Spleen (tissue), 7 donors: ENCODE results near the gene CHRNA4.
A peak's percentile ranks its signal among the peaks of the same experiment; 100 is the strongest.

Experiments used
- POLR2AphosphoS5 ChIP-seq, 3 donors: sonication (generic); formaldehyde crosslinking; IDR thresholded peaks; one replicate each; pipeline ENCODE4 v1.5.1; 2017; ENCODE audit warnings: antibody characterized with exemption in 3 of 3
- TF ChIP-seq, protein P1 (sequence below), 11 experiments: fragments of 200-600 bp in 7 of 11; fragments of 450-650 bp in 4 of 11; sonication (generic) in 4 of 11; IDR thresholded peaks in 8 of 11; conservative IDR thresholded peaks in 3 of 11; 1 replicate in 7 of 11; 2 replicates in 4 of 11; pipeline versions ENCODE4 v1.4.0 to v1.8.0; 2016 to 2021; ENCODE audit warnings: antibody characterized with exemption in 11 of 11, inconsistent platforms in 4 of 11, mild to moderate bottlenecking in 1 of 11
- donor health status: DM: no; HTN: no; CAD: no; lungs with moderate emphysema.
- donor health status: DM: no; HTN: no; CAD: no.
- donor health status: DM: no; HTN: no; CAD: no.

DNA sequence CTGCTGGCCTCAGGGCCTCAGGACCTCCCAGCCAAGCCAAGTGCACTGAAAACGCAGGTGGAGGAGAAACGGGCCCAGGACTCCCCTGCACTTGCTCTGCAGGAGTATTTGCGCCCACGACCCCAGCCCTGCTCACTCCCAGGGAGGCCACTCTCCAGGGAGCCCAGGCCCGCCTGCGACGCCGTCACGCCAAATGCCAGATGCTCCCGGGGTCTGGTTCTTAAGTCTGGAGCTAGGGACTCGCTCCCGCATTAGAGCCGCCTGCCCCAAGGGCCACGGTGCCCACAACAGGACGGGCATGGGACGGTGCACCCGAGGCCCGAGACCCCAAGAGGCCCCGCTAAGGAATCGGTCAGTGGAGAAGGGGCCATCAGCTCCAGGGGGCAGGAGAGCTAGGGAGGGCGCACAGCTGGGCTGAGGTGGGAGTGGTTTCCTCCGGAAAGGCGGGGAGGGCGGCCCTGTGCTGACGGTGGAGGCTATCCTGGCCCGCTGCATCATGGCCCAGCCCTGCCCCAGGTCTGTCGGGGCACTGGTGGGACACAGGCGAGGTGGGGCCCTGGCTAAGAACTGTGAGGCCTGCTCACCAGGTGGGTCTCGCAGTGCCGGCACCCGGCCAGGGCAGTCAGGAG is 44.1 kb upstream of the CHRNA4 start:
- peak in 1 of 3 donors; percentile 46 for TF ChIP-seq POLR2AphosphoS5 (IDR thresholded peaks at IDR 0.05)
- TF ChIP-seq, protein P1, sequence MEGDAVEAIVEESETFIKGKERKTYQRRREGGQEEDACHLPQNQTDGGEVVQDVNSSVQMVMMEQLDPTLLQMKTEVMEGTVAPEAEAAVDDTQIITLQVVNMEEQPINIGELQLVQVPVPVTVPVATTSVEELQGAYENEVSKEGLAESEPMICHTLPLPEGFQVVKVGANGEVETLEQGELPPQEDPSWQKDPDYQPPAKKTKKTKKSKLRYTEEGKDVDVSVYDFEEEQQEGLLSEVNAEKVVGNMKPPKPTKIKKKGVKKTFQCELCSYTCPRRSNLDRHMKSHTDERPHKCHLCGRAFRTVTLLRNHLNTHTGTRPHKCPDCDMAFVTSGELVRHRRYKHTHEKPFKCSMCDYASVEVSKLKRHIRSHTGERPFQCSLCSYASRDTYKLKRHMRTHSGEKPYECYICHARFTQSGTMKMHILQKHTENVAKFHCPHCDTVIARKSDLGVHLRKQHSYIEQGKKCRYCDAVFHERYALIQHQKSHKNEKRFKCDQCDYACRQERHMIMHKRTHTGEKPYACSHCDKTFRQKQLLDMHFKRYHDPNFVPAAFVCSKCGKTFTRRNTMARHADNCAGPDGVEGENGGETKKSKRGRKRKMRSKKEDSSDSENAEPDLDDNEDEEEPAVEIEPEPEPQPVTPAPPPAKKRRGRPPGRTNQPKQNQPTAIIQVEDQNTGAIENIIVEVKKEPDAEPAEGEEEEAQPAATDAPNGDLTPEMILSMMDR (IDR thresholded peaks at IDR 0.05 in 8 of 11, conservative IDR thresholded peaks at IDR 0.05 in 3 of 11) = no peak
